A673 (cell line): Measurements from ENCODE around the gene CLEC16A. TPM values are rescaled to one million over a fixed set of nuclear protein-coding genes. Genes with fewer than 3 reads are reported as not detected.

Experiments
- BruUV-seq: library from RNA; stranded (reverse); fragments of 400-500 nt; replicated peaks from 2 replicates; lab custom pipeline; 2021; lab: Mats Ljungman, UMichigan
- CTCF ChIA-PET: fragments of 300-600 bp; sonication (Branson Sonifier 250); formaldehyde crosslinking; loops from one replicate; lab custom pipeline; 2022; ENCODE audit warnings: antibody characterized with exemption; lab: Charles Lee
- POLR2A ChIA-PET: fragments of 300-600 bp; sonication (Branson Sonifier 250); formaldehyde crosslinking; loops from one replicate; lab custom pipeline; 2022; ENCODE audit warnings: antibody characterized with exemption; ENCODE audit not compliant: low non-redundant PET; lab: Charles Lee
- DNase-seq: peaks from one replicate; pipeline ENCODE4 v3.0.0-alpha.2; 2015; ENCODE audit warnings: low spot score
- H3K27ac ChIP-seq: fragments of 200-600 bp; sonication (generic); 2 replicates; pipeline ENCODE4 v1.5.1; 2016; ENCODE audit warnings: mixed run types, low read depth, mild to moderate bottlenecking, mixed read lengths, antibody characterized with exemption, low read length; ENCODE audit not compliant: poor library complexity, severe bottlenecking
- H3K27me3 ChIP-seq: fragments of 200-600 bp; sonication (generic); replicated peaks from 2 replicates; pipeline ENCODE4 v1.6.1; 2017; ENCODE audit warnings: mixed run types, low read depth, mild to moderate bottlenecking, mixed read lengths, antibody characterized with exemption, low read length; ENCODE audit not compliant: insufficient read depth, poor library complexity
- H3K36me3 ChIP-seq: fragments of 200-600 bp; sonication (generic); 2 replicates; pipeline ENCODE4 v1.6.1; 2016; ENCODE audit warnings: mixed run types, mild to moderate bottlenecking, mixed read lengths, antibody characterized with exemption, low read length; ENCODE audit not compliant: insufficient read depth, poor library complexity, severe bottlenecking
- H3K4me1 ChIP-seq: fragments of 200-600 bp; sonication (generic); 2 replicates; pipeline ENCODE4 v1.6.1; 2017; ENCODE audit warnings: mixed run types, mild to moderate bottlenecking, mixed read lengths, antibody characterized with exemption, low read length; ENCODE audit not compliant: insufficient read depth, poor library complexity, severe bottlenecking
- H3K4me3 ChIP-seq: fragments of 200-600 bp; sonication (generic); 2 replicates; pipeline ENCODE4 v1.5.1; 2016; ENCODE audit warnings: low read depth, mixed run types, mild to moderate bottlenecking, mixed read lengths, low read length; ENCODE audit not compliant: poor library complexity, severe bottlenecking
- H3K9me3 ChIP-seq: fragments of 200-600 bp; sonication (generic); 2 replicates; pipeline ENCODE4 v1.6.1; 2016; ENCODE audit warnings: mixed run types, low read depth, mild to moderate bottlenecking, mixed read lengths, antibody characterized with exemption, low read length; ENCODE audit not compliant: poor library complexity, severe bottlenecking
- EZH2 ChIP-seq: fragments of 200-600 bp; sonication (generic); IDR thresholded peaks from 2 replicates; pipeline ENCODE4 v1.6.1; 2017; ENCODE audit warnings: borderline replicate concordance, low read depth, mild to moderate bottlenecking, mixed read lengths, antibody characterized with exemption, low read length; ENCODE audit not compliant: poor library complexity, severe bottlenecking
- intact Hi-C: fragments of 100-400 bp; cut with micrococcal nuclease; formaldehyde crosslinking; loops from one replicate; pipeline ENCODE4 v1.10.0; 2022; ENCODE audit not compliant: unreplicated experiment
- total RNA-seq: library from RNA; stranded (reverse); gene quantifications from 2 replicates; pipeline ENCODE4 v1.2.3, GENCODE V29; 2021
- TF ChIP-seq, protein P1 (sequence below): fragments of 300-800, 200-600 bp; sonication (generic); conservative IDR thresholded peaks from 2 replicates; pipeline ENCODE4 v1.5.1; 2017; ENCODE audit warnings: low read depth, mild to moderate bottlenecking, antibody characterized with exemption, low read length, moderate library complexity, mixed read lengths

Gene CLEC16A
- total RNA-seq, 1 experiment from 2014 or later, result 23.4 TPM

- Histone ChIP-seq H3K9me3 (no peaks in the 10 kb centered on the region), H3K36me3 (peaks cover 10% of the 10 kb centered on the region), H3K27me3 (no peaks in the 10 kb centered on the region), H3K4me1 (no peaks in the 10 kb centered on the region), H3K4me3 (no peak overlapping the region), H3K27ac (no peak overlapping the region)
- intact Hi-C loops, result loop anchor here (2.0 kb wide), 1 partner anchor 387 kb away; no protein-coding TSS in a partner anchor
- ChIA-PET CTCF (no interaction called here), POLR2A (no interaction called here)
- BruUV-seq, result no TSS peak
- no peak for TF ChIP-seq EZH2
- TF ChIP-seq, protein P1, sequence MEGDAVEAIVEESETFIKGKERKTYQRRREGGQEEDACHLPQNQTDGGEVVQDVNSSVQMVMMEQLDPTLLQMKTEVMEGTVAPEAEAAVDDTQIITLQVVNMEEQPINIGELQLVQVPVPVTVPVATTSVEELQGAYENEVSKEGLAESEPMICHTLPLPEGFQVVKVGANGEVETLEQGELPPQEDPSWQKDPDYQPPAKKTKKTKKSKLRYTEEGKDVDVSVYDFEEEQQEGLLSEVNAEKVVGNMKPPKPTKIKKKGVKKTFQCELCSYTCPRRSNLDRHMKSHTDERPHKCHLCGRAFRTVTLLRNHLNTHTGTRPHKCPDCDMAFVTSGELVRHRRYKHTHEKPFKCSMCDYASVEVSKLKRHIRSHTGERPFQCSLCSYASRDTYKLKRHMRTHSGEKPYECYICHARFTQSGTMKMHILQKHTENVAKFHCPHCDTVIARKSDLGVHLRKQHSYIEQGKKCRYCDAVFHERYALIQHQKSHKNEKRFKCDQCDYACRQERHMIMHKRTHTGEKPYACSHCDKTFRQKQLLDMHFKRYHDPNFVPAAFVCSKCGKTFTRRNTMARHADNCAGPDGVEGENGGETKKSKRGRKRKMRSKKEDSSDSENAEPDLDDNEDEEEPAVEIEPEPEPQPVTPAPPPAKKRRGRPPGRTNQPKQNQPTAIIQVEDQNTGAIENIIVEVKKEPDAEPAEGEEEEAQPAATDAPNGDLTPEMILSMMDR, result no peak
- DNase-seq, result no peak
Measured at GRCh38 chr16:10970065-10970464, 25.7 kb downstream of the CLEC16A start.

DNA sequence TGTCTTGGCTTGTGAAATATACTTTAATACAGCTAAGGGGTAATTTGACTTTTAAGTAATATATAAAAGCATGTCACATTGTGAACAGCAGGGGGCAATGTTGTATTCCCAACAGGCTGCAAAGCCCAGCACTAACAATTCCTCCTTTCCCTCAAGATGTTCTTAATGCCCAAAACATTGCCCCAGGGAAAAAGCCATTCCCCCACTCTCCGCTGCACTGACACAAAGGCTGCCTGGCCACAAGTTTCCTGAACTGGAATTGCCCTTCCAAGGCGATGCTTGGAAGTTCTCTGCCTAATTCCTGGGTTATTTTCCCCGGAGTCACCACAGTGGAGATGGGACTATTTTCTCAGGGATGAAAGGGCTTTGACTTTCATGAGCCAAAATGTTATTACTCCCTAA is 27.2 kb downstream of the CLEC16A start:
- no peak overlapping the region for H3K27ac ChIP-seq

GRCh38 chr16:10972108-10972818 is 27.9 kb downstream of the CLEC16A start:
- no peaks in the 10 kb centered on the region for H3K9me3 ChIP-seq
- H3K27me3 ChIP-seq, result no peaks in the 10 kb centered on the region
- TF ChIP-seq, protein P1, result no peak
- TF ChIP-seq EZH2, result no peak
- H3K4me1 ChIP-seq, result no peaks in the 10 kb centered on the region
- ChIA-PET POLR2A (no interaction called here), CTCF (no interaction called here)
- no TSS peak for BruUV-seq
- no peak for DNase-seq
- H3K27ac ChIP-seq, result no peak overlapping the region
- H3K4me3 ChIP-seq, result no peak overlapping the region
- intact Hi-C loops, result no loop called here
- H3K36me3 ChIP-seq, result peaks cover 10% of the 10 kb centered on the region

More for the DNA sequence above, 27.2 kb downstream of the CLEC16A start:
- DNase-seq, result peak; percentile 86
- intact Hi-C loops, result loop anchor here (1.0 to 2.0 kb wide), 2 partner anchors 286 to 385 kb away; no protein-coding TSS in a partner anchor
- CTCF ChIA-PET, result interaction anchor here (0.6 to 1.2 kb wide), 5 partner anchors 22 to 381 kb away, joined by 3 to 14 read pairs (median 4); partner anchors contain the start of gene SOCS1
- Histone ChIP-seq H3K36me3 (peaks cover 10% of the 10 kb centered on the region), H3K4me3 (no peak overlapping the region), H3K4me1 (no peaks in the 10 kb centered on the region), H3K9me3 (no peaks in the 10 kb centered on the region), H3K27me3 (no peaks in the 10 kb centered on the region)
- TF ChIP-seq, protein P1, result peak; percentile 75
- no peak for TF ChIP-seq EZH2
- BruUV-seq, result no TSS peak
- POLR2A ChIA-PET, result no interaction called here
